GM12878 (cell line): ENCODE data around the gene STX16. TPM values are rescaled to one million over a fixed set of nuclear protein-coding genes. Genes with fewer than 3 reads are reported as not detected.

Experiments used
- ATAC-seq: fragments of 200-7000 bp; cut with Tn5 transposase; 3 replicates; pipeline ENCODE4 v1.9.1; 2020; ENCODE audit warnings: mild to moderate bottlenecking, moderate library complexity
- BruUV-seq: library from RNA; stranded (reverse); fragments of 400-500 nt; replicated peaks from 2 replicates; lab custom pipeline; 2021; lab: Mats Ljungman, UMichigan
- CTCF ChIA-PET: fragments of 300-600 bp; sonication (Branson Sonifier 250); formaldehyde crosslinking; extraction: SDS; loops from one replicate; lab custom pipeline; 2021; ENCODE audit warnings: inconsistent platforms; lab: Yijun Ruan, JAX
- POLR2A ChIA-PET: fragments of 350-600 bp; formaldehyde crosslinking; extraction: SDS; loops from one replicate; lab custom pipeline; 2021; ENCODE audit warnings: inconsistent platforms; lab: Charles Lee
- RAD21 ChIA-PET: fragments of 300-600 bp; sonication (Branson Sonifier 250); formaldehyde crosslinking; loops from one replicate; lab custom pipeline; 2023; ENCODE audit warnings: antibody characterized with exemption; ENCODE audit not compliant: unreplicated experiment; lab: Charles Lee
- SMC1A ChIA-PET: fragments of 300-600 bp; sonication (Branson Sonifier 250); formaldehyde crosslinking; loops from one replicate; lab custom pipeline; 2023; ENCODE audit not compliant: unreplicated experiment, uncharacterized antibody; lab: Charles Lee
- DNase-seq: peaks from one replicate; pipeline ENCODE4 v3.0.0-alpha.2; 2011; ENCODE audit warnings: low read depth, low spot score
- FAIRE-seq: peaks from 3 replicates; lab custom pipeline; 2011; peaks lifted over from hg19 to GRCh38; lab: Jason Lieb, UNC
- H2AFZ ChIP-seq: 2 replicates; pipeline ENCODE4 v1.6.0; 2011; ENCODE audit warnings: low read depth, low read length, control low read depth; ENCODE audit not compliant: control insufficient read depth
- H3K27ac ChIP-seq: 2 replicates; pipeline ENCODE4 v1.5.1; 2011; ENCODE audit warnings: control low read depth; ENCODE audit not compliant: control insufficient read depth, insufficient read depth
- H3K27me3 ChIP-seq, 2 experiments: replicated peaks in 1 of 2; 2 replicates each; pipeline versions ENCODE4 v1.6.0 to v1.6.1; 2011; ENCODE audit warnings: low read length in 1 of 2; ENCODE audit not compliant: control insufficient read depth in 2 of 2, insufficient read depth in 2 of 2
- H3K36me3 ChIP-seq, 2 experiments: 2 replicates each; pipeline ENCODE4 v1.5.1; 2011; ENCODE audit warnings: low read length in 1 of 2; ENCODE audit not compliant: control insufficient read depth in 2 of 2, insufficient read depth in 2 of 2
- H3K4me1 ChIP-seq: 2 replicates; pipeline ENCODE4 v1.6.1; 2011; ENCODE audit warnings: mild to moderate bottlenecking, low read length, moderate library complexity, mixed read lengths; ENCODE audit not compliant: control insufficient read depth, insufficient read depth
- H3K4me2 ChIP-seq: 2 replicates; pipeline ENCODE4 v1.6.0; 2011; ENCODE audit warnings: control low read depth; ENCODE audit not compliant: control insufficient read depth, insufficient read depth
- H3K4me3 ChIP-seq: fragments of 200-600 bp; sonication (generic); 2 replicates; pipeline ENCODE4 v1.5.1; 2016
- H3K79me2 ChIP-seq: 2 replicates; pipeline ENCODE4 v1.6.0; 2011; ENCODE audit warnings: low read length; ENCODE audit not compliant: control insufficient read depth, insufficient read depth
- H3K9ac ChIP-seq: 2 replicates; pipeline ENCODE4 v1.8.0; 2011; ENCODE audit warnings: low read length, control low read depth, mixed read lengths; ENCODE audit not compliant: control insufficient read depth, insufficient read depth
- H3K9me3 ChIP-seq: replicated peaks from 3 replicates; pipeline ENCODE4 v1.5.1; 2011; ENCODE audit warnings: mild to moderate bottlenecking, low read length; ENCODE audit not compliant: control insufficient read depth, insufficient read depth
- H4K20me1 ChIP-seq: 2 replicates; pipeline ENCODE4 v1.6.0; 2011; ENCODE audit not compliant: control insufficient read depth, insufficient read depth
- CBX3 ChIP-seq: fragments of 200-600 bp; sonication (generic); IDR thresholded peaks from 2 replicates; pipeline ENCODE4 v1.6.1; 2016; ENCODE audit warnings: low read depth, borderline replicate concordance
- CEBPB ChIP-seq, 2 experiments: fragments of 150-350 bp in 1 of 2; IDR thresholded peaks; 2 replicates each; pipeline ENCODE4 v1.6.1; 2012 to 2014; ENCODE audit warnings: low read depth in 2 of 2, low read length in 2 of 2, borderline replicate concordance in 1 of 2, inconsistent platforms in 1 of 2
- CHD4 ChIP-seq: fragments of 200-600 bp; sonication (generic); IDR thresholded peaks from 2 replicates; pipeline ENCODE4 v1.6.1; 2016; ENCODE audit warnings: mild to moderate bottlenecking
- EZH2 ChIP-seq: IDR thresholded peaks from 2 replicates; pipeline ENCODE4 v1.6.1; 2012; ENCODE audit warnings: low read depth, mild to moderate bottlenecking, control low read depth, inconsistent platforms, low read length, borderline replicate concordance; ENCODE audit not compliant: control insufficient read depth
- HCFC1 ChIP-seq: fragments of 150-350 bp; IDR thresholded peaks from 2 replicates; pipeline ENCODE4 v1.6.1; 2014; ENCODE audit warnings: low read length
- HDGF ChIP-seq: fragments of 450-650 bp; IDR thresholded peaks from 2 replicates; pipeline ENCODE4 v1.6.1; 2016; ENCODE audit warnings: antibody characterized with exemption
- MEF2A ChIP-seq: IDR thresholded peaks from 2 replicates; pipeline ENCODE4 v1.6.1; 2011; ENCODE audit warnings: low read depth, mild to moderate bottlenecking, low read length, moderate library complexity; ENCODE audit not compliant: insufficient read depth
- PAX5 ChIP-seq: IDR thresholded peaks from 2 replicates; pipeline ENCODE4 v1.6.1; 2011; ENCODE audit warnings: low read depth, low read length, borderline replicate concordance
- STAT1 ChIP-seq: fragments of 450-650 bp; conservative IDR thresholded peaks from 2 replicates; pipeline ENCODE4 v1.6.1; 2014; ENCODE audit warnings: antibody characterized with exemption, mild to moderate bottlenecking
- WRNIP1 ChIP-seq: IDR thresholded peaks from 2 replicates; pipeline ENCODE4 v1.6.1; 2011; ENCODE audit warnings: low read depth, low read length, improper control_type of control experiment, borderline replicate concordance
- WGBS: methylation state at CpG from one replicate; pipeline ENCODE4 v1.1.6; 2016; ENCODE audit warnings: low lambda C conversion rate; ENCODE audit not compliant: insufficient replicate concordance, insufficient coverage; ENCODE audit errors: missing lambda C conversion rate; 5-methylcytosine and 5-hydroxymethylcytosine counted together
- in situ Hi-C: fragments of 300-500 bp; cut with MboI; formaldehyde crosslinking; loops from 9 replicates; pipeline ENCODE4 v1.14.3; 2018; ENCODE audit warnings: mixed read lengths
- intact Hi-C: fragments of 100-400 bp; cut with micrococcal nuclease; formaldehyde crosslinking; loops from one replicate; pipeline ENCODE4 v1.14.2; 2022; ENCODE audit not compliant: unreplicated experiment
- polyA plus RNA-seq, 11 experiments: library from polyadenylated mRNA; depleted of rRNA in 4 of 11; unstranded in 6 of 11; stranded (reverse) in 5 of 11; fragments of >200 nt; fragmentation: Nextera tagmentation in 4 of 11; fragmentation: Illumina TruSeq in 1 of 11; extraction: Ambion mirVana in 4 of 11; extraction: Trizol in 1 of 11; gene quantifications; 1 replicate in 1 of 11; 2 replicates in 10 of 11; pipeline versions ENCODE4 v1.2.1 to v1.2.3, GENCODE V29; 2011 to 2016; ENCODE audit warnings: inconsistent platforms in 2 of 11, missing spikeins in 2 of 11, low read depth in 1 of 11
- total RNA-seq, 4 experiments: library from RNA; depleted of rRNA in 3 of 4; stranded (reverse); fragments of >200 nt in 3 of 4; fragmentation: Illumina TruSeq in 1 of 4; extraction: Trizol in 1 of 4; gene quantifications; 2 replicates each; pipeline versions ENCODE4 v1.2.1 to v1.2.3, GENCODE V29; 2013 to 2021
- TF ChIP-seq, protein P1 (sequence below): IDR thresholded peaks from 2 replicates; pipeline ENCODE4 v1.6.1; 2011; ENCODE audit warnings: borderline replicate concordance, low read depth, mild to moderate bottlenecking, moderate library complexity, low read length; ENCODE audit not compliant: insufficient read depth, poor library complexity, severe bottlenecking

STX16 gene
- total and polyA plus RNA-seq, 10 of the 15 experiments (the other 5 are each of a cell fraction or from before 2014, with no cell fraction given): 6.3 to 68.4 (median 35.8) TPM

DNA sequence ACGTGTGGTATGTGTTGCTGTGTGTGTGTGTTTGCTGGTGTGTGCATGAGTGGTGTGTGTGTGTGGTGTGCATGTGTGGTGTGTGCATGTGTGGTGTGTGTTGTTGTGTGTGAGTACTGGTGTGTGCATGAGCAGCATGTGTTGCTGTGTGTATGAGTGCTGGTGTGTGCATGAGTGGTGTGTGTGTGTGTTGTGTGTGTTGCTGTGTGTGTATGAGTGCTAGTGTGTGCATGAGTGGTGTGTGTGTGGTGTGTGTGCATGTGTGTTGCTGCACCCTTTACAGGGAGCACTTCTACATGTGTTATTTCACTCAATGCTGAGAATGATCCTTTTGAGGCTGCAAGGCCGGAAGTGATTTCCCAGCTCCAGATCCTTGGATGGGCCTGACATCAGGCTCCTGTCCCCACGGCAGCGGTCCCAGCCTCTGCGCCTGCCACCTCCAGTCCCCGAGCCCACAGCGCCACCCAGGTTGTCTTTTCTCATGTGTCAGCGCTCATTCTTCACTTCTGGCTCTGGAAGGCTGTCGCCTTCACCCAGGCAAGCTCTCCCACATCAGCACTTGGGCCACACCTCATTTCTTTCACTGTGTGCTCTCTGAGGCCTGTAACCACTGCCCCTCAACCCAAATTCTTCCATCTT lies 44.1 kb downstream of the STX16 start:
- POLR2A ChIA-PET: no interaction called here
- ATAC-seq (no peak), DNase-seq (no peak), FAIRE-seq (peak; percentile 95)
- Histone ChIP-seq H3K27ac (no peak overlapping the region), H3K79me2 (no peaks in the 10 kb centered on the region; the same call in 1 of the 2 replicates), H3K9me3 (no peaks in the 10 kb centered on the region), H3K27me3 (no peaks in the 10 kb centered on the region), H4K20me1 (no peaks in the 10 kb centered on the region), H2AFZ (no peak overlapping the region), H3K4me3 (no peak overlapping the region), H3K4me2 (no peak overlapping the region), H3K4me1 (peaks cover 5% of the 10 kb centered on the region), H3K36me3 (peaks cover 0 to 1% of the 10 kb centered on the region in 2 experiments; a peak in 2 of 4 replicates), H3K9ac (no peak overlapping the region)
- CTCF ChIA-PET: interaction anchor here (0.7 kb wide), 1 partner anchor 196 kb away, joined by 3 read pairs; no protein-coding TSS in a partner anchor
- BruUV-seq: no TSS peak
- RAD21 ChIA-PET: no interaction called here
- intact Hi-C loops: loop anchor here (10.0 kb wide), 1 partner anchor 460 kb away; no protein-coding TSS in a partner anchor
- 93% methylated on average over 9 of the region's 9 CpGs for WGBS
- in situ Hi-C loops: loop anchor here (25.0 kb wide), 1 partner anchor 458 kb away; the partner anchor contains the start of gene ANKRD60
- SMC1A ChIA-PET: no interaction called here
- TF ChIP-seq STAT1 (no peak), HDGF (peak; percentile 58; the same call in 1 of the 2 replicates)
- TF ChIP-seq, protein P1, sequence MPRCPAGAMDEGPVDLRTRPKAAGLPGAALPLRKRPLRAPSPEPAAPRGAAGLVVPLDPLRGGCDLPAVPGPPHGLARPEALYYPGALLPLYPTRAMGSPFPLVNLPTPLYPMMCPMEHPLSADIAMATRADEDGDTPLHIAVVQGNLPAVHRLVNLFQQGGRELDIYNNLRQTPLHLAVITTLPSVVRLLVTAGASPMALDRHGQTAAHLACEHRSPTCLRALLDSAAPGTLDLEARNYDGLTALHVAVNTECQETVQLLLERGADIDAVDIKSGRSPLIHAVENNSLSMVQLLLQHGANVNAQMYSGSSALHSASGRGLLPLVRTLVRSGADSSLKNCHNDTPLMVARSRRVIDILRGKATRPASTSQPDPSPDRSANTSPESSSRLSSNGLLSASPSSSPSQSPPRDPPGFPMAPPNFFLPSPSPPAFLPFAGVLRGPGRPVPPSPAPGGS: peak; percentile 7

DNA sequence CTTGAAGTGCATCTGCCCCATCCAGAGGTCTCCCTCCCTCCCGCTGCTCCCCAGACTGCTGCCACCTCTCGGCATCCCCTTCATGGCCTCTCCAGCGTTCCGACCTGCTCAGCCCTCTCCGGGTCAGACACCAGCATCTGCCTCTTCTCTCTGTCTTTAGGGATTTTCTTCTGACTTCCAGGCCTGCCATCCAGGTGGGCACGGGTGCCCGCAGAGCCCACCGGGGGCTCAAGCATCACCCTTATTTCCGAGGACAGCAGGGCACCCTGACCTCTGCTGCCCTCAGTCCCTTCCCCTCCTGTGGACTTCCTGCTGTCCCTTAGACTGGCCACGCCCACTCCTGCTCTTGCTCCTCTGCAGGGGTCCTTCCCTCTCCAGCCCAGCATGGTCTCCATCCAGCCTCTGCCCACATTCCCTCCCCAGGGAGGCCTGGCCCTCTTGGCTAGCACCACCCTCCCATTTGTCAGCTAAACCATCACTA lies 44.9 kb downstream of the STX16 start:
- no peaks in the 10 kb centered on the region for H4K20me1 ChIP-seq
- no peak overlapping the region for H3K9ac ChIP-seq
- SMC1A ChIA-PET: no interaction called here
- H3K4me1 ChIP-seq: peaks cover 5% of the 10 kb centered on the region
- POLR2A ChIA-PET: no interaction called here
- H3K4me2 ChIP-seq: no peak overlapping the region
- RAD21 ChIA-PET: no interaction called here
- H3K27me3 ChIP-seq: no peaks in the 10 kb centered on the region
- no peak for DNase-seq
- H2AFZ ChIP-seq: no peak overlapping the region
- intact Hi-C loops: loop anchor here (10.0 kb wide), 1 partner anchor 461 kb away; no protein-coding TSS in a partner anchor
- no peaks in the 10 kb centered on the region for H3K9me3 ChIP-seq
- WGBS: 90% methylated on average over 9 of the region's 10 CpGs
- no peaks in the 10 kb centered on the region; the same call in 1 of the 2 replicates for H3K79me2 ChIP-seq
- ATAC-seq: no peak
- CTCF ChIA-PET: interaction anchor here (0.7 kb wide), 1 partner anchor 196 kb away, joined by 3 read pairs; no protein-coding TSS in a partner anchor
- BruUV-seq: no TSS peak
- H3K27ac ChIP-seq: no peak overlapping the region
- no peak for FAIRE-seq
- no peak overlapping the region for H3K4me3 ChIP-seq
- in situ Hi-C loops: loop anchor here (25.0 kb wide), 1 partner anchor 459 kb away; the partner anchor contains the start of gene ANKRD60
- peaks cover 0 to 1% of the 10 kb centered on the region in 2 experiments; a peak in 2 of 4 replicates for H3K36me3 ChIP-seq
- TF ChIP-seq HCFC1 (no peak), MEF2A (no peak), CBX3 (no peak), PAX5 (no peak), EZH2 (no peak), WRNIP1 (no peak), CHD4 (no peak), CEBPB (IDR thresholded peaks at IDR 0.05; ENCODE audit: borderline replicate concordance in 1 of 2, low read depth in 2 of 2, low read length in 2 of 2) (no peak)
